Thyroid gland (tissue), 4 donors: ENCODE measurements around the gene FAM222B. TPM values are rescaled to one million over a fixed set of nuclear protein-coding genes. Genes with fewer than 3 reads are reported as not detected.
"Not testable (repeated sequence)": the region's sequence is repeated elsewhere in the genome, so short reads cannot be mapped to it uniquely, and the experiment has no call there.

Source experiments
- DNase-seq, 2 donors: peaks; one replicate each; pipeline ENCODE4 v3.0.0-alpha.2; 2019
- H3K27ac ChIP-seq, 3 donors: fragments of 200-600 bp; sonication (generic); 1 replicate in 2 of 3; 2 replicates in 1 of 3; pipeline ENCODE4 v1.5.1; 2016 to 2019; ENCODE audit warnings: mild to moderate bottlenecking in 1 of 3, moderate library complexity in 1 of 3
- H3K27me3 ChIP-seq: fragments of 200-600 bp; sonication (generic); one replicate; pipeline ENCODE4 v1.5.1; 2019
- H3K36me3 ChIP-seq, 2 donors: fragments of 200-600 bp; sonication (generic); one replicate each; pipeline ENCODE4 v1.5.1; 2016 to 2019
- H3K4me1 ChIP-seq, 2 donors: fragments of 200-600 bp; sonication (generic); one replicate each; pipeline ENCODE4 v1.5.1; 2017 to 2019
- H3K4me3 ChIP-seq, 3 donors: fragments of 200-600 bp; sonication (generic); replicated peaks in 1 of 3; 1 replicate in 2 of 3; 2 replicates in 1 of 3; pipeline ENCODE4 v1.5.1; 2016; ENCODE audit warnings: mild to moderate bottlenecking in 1 of 3
- H3K9me3 ChIP-seq: fragments of 200-600 bp; sonication (generic); one replicate; pipeline ENCODE4 v1.5.1; 2017
- POLR2A ChIP-seq, 2 donors: fragments of 450-650 bp; IDR thresholded peaks; one replicate each; pipeline ENCODE4 v1.6.1; 2017; ENCODE audit warnings: antibody characterized with exemption in 2 of 2, mild to moderate bottlenecking in 2 of 2, moderate library complexity in 1 of 2
- WGBS, 2 donors: methylation state at CpG; one replicate each; pipeline ENCODE4 v1.1.5; 2017; 5-methylcytosine and 5-hydroxymethylcytosine counted together
- intact Hi-C: fragments of 100-400 bp; cut with DNase I; formaldehyde crosslinking; loops from one replicate; pipeline ENCODE4 v1.15.1; 2023
- total RNA-seq, 4 donors: library from RNA; depleted of rRNA; stranded (reverse); fragments of >200 nt; gene quantifications; one replicate each; pipeline ENCODE4 v1.2.3, GENCODE V29; 2016
- TF ChIP-seq, protein P1 (sequence below), 6 experiments: fragments of 200-600 bp in 3 of 6; fragments of 450-650 bp in 3 of 6; sonication (generic) in 3 of 6; IDR thresholded peaks; one replicate each; pipeline ENCODE4 v1.5.1; 2016 to 2019; ENCODE audit warnings: antibody characterized with exemption in 6 of 6, mild to moderate bottlenecking in 2 of 6, inconsistent platforms in 1 of 6, moderate library complexity in 1 of 6

The FAM222B gene
- total RNA-seq, 4 donors from 2014 or later = 14.1 to 22.6 (median 15.8) TPM

DNA sequence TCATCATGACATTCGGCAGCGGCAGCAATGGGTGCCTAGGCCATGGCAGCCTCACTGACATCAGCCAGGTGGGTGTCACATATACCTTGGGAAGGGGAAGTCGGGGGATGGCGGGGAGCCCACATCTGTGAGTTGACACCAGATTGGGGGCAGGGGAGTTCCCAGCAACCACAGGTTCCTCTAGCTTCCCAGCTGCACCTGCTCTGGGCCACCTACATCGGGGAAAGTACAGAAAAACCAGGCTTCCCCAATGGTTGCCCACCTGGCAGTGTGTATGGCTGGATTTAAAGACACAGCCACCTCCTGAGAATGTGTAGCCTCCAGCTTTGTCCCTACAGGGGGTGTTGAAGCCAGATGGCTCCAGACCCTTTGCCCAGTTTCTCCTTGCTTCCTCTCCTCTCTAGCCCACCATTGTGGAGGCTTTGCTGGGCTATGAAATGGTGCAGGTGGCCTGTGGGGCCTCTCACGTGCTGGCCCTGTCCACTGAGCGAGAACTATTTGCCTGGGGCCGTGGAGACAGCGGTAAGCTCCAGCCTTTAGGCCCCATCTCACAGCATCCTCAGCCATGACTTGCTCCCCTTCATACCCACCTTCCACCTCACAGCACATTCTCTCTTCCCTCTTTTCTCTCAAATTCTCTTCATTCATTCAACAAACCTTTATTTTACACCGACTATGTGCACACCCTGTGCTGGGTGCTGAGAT lies 103.8 kb downstream of the FAM222B start:
- no peak overlapping the region for H3K4me3 ChIP-seq
- WGBS, 2 donors = 84 to 89% methylated on average over 9 to 10 of the region's 10 CpGs
- no peaks in the 10 kb centered on the region for H3K36me3 ChIP-seq
- TF ChIP-seq, protein P1, sequence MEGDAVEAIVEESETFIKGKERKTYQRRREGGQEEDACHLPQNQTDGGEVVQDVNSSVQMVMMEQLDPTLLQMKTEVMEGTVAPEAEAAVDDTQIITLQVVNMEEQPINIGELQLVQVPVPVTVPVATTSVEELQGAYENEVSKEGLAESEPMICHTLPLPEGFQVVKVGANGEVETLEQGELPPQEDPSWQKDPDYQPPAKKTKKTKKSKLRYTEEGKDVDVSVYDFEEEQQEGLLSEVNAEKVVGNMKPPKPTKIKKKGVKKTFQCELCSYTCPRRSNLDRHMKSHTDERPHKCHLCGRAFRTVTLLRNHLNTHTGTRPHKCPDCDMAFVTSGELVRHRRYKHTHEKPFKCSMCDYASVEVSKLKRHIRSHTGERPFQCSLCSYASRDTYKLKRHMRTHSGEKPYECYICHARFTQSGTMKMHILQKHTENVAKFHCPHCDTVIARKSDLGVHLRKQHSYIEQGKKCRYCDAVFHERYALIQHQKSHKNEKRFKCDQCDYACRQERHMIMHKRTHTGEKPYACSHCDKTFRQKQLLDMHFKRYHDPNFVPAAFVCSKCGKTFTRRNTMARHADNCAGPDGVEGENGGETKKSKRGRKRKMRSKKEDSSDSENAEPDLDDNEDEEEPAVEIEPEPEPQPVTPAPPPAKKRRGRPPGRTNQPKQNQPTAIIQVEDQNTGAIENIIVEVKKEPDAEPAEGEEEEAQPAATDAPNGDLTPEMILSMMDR (IDR thresholded peaks at IDR 0.05) = no peak
- TF ChIP-seq POLR2A (IDR thresholded peaks at IDR 0.05) = no peak
- DNase-seq = no peak
- intact Hi-C loops = no loop called here
- H3K4me1 ChIP-seq = peaks cover 16 to 20% of the 10 kb centered on the region in 2 donors
- H3K27ac ChIP-seq = no peak overlapping the region
- H3K9me3 ChIP-seq = no peaks in the 10 kb centered on the region
- no peaks in the 10 kb centered on the region for H3K27me3 ChIP-seq

DNA sequence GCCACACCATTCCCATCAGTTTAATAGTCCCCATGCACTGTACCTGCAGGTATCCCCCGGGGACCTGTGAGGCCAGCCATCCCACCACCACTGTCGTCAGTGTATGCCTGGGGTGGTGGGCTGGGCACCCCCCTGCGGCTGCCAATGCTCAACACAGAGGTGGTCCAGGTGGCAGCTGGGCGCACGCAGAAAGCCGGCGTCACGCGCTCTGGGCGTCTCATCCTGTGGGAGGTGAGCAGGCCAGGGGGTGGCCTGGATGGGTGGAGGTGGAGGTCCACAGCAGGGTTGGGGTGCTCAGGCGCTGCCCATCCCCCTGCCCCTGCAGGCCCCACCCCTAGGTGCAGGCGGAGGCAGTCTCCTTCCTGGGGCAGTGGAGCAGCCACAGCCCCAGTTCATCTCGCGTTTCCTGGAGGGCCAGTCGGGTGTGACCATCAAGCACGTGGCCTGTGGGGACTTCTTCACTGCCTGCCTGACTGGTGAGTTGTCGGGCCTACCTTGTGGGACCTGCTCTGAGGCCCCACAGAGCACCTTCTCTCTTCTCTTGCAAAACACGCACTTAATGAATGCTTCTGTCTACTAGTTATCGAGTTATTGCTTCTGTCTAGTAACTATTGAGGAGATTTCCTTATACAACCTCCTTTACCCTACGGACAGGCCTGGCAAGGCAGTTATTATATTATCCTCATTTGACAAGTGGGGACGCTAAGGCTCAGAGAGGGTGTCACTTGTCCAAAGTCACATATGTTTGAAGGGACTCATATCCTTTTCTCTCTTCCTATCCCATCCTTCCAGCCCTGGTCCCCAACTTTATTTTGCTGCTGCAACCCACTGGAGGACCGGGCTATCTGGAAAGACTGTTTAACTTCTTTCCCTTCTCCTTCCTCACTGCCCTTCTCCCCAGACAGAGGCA lies 104.6 kb downstream of the FAM222B start:
- Histone ChIP-seq H3K4me1 (peaks cover 10 to 17% of the 10 kb centered on the region in 2 donors), H3K27ac (no peak overlapping the region), H3K27me3 (no peaks in the 10 kb centered on the region), H3K9me3 (no peaks in the 10 kb centered on the region), H3K36me3 (no peaks in the 10 kb centered on the region), H3K4me3 (no peak overlapping the region)
- WGBS, 2 donors = 66 to 84% methylated on average over 6 to 13 of the region's 22 CpGs
- intact Hi-C loops = no loop called here
- TF ChIP-seq, protein P1 (IDR thresholded peaks at IDR 0.05) = no peak
- no peak for TF ChIP-seq POLR2A (IDR thresholded peaks at IDR 0.05)
- DNase-seq = peak; percentile 69 to 73

DNA sequence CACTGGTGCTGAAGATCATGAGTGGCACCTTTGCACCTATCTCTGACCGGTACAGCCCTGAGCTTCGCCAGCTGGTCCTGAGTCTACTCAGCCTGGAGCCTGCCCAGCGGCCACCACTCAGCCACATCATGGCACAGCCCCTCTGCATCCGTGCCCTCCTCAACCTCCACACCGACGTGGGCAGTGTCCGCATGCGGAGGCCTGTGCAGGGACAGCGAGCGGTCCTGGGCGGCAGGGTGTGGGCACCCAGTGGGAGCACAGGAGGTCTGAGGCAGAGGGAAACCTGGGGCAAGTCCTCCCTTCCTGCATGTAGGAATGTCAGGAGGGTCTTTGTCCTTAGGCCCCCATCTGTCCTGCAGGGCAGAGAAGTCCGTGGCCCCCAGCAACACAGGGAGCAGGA lies 105.3 kb downstream of the FAM222B start:
- peaks cover 9 to 10% of the 10 kb centered on the region in 2 donors for H3K4me1 ChIP-seq
- H3K36me3 ChIP-seq = no peaks in the 10 kb centered on the region
- no peaks in the 10 kb centered on the region for H3K27me3 ChIP-seq
- no peak for DNase-seq
- intact Hi-C loops = no loop called here
- TF ChIP-seq, protein P1 (IDR thresholded peaks at IDR 0.05) = no peak
- TF ChIP-seq POLR2A (IDR thresholded peaks at IDR 0.05) = no peak
- H3K4me3 ChIP-seq = no peak overlapping the region
- H3K27ac ChIP-seq = no peak overlapping the region
- 77 to 93% methylated on average over 5 to 12 of the region's 12 CpGs for WGBS, 2 donors
- H3K9me3 ChIP-seq = no peaks in the 10 kb centered on the region

DNA sequence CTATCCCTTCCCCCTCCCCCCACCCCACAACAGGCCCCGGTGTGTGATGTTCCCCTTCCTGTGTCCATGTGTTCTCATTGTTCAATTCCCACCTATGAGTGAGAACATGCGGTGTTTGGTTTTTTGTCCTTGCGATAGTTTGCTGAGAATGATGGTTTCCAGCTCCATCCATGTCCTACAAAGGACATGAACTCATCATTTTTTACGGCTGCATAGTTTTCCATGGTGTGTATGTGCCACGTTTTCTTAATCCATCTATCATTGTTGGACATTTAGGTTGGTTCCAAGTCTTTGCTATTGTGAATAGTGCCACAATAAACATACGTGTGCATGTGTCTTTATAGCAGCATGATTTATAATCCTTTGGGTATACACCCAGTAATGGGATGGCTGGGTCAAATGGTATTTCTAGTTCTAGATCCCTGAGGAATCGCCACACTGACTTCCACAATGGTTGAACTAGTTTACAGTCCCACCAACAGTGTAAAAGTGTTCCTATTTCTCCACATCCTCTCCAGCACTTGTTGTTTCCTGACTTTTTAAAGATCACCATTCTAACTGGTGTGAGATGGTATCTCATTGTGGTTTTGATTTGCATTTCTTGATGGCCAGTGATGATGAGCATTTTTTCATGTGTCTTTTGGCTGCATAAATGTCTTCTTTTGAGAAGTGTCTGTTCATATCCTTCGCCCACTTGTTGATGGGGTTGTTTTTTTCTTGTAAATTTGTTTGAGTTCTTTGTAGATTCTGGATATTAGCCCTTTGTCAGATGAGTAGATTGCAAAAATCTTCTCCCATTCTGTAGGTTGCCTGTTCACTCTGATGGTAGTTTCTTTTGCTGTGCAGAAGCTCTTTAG lies 106.4 kb downstream of the FAM222B start:
- 95 to 97% methylated on average over 7 of the region's 8 CpGs for WGBS, 2 donors
- H3K27ac ChIP-seq, H3K36me3 ChIP-seq, H3K9me3 ChIP-seq, DNase-seq, intact Hi-C loops, H3K27me3 ChIP-seq, H3K4me3 ChIP-seq, H3K4me1 ChIP-seq: not testable (repeated sequence)

DNA sequence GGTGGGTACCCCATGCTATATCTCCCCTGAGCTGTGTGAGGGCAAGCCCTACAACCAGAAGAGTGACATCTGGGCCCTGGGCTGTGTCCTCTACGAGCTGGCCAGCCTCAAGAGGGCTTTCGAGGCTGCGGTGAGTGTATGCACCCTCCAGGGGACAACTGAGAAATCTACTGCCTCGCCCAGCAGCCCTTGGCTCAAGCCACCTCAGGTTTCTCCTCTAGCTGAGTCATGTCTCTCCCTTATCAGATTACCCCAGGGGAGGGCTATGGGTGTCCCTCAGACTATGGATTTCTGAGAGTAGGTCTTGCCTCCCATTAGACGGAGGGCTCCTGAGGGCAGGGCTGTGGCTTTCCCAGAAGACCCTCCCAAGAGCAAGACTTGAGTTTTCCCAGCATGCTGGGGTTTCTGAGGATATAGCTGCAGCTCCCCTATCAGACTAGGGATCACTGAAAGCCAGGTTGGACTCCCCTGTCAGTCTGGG lies 107.3 kb downstream of the FAM222B start:
- WGBS, 2 donors = 87 to 92% methylated on average over 5 of the region's 5 CpGs
- H3K27ac ChIP-seq = no peak overlapping the region
- no peaks in the 10 kb centered on the region for H3K36me3 ChIP-seq
- H3K4me1 ChIP-seq = peaks cover 9 to 10% of the 10 kb centered on the region in 2 donors
- no peak for TF ChIP-seq POLR2A (IDR thresholded peaks at IDR 0.05)
- TF ChIP-seq, protein P1 (IDR thresholded peaks at IDR 0.05) = no peak
- no peak for DNase-seq
- no peaks in the 10 kb centered on the region for H3K9me3 ChIP-seq
- intact Hi-C loops = no loop called here
- H3K27me3 ChIP-seq = no peaks in the 10 kb centered on the region
- H3K4me3 ChIP-seq = no peak overlapping the region
